Measurements from ENCODE around the gene FOXN4.

Gene FOXN4

GRCh38 chr12:109244073-109244472 is 65.0 kb downstream of the FOXN4 start:
- Histone ChIP-seq H3K36me3 (ENCODE audit: low read depth) (peaks cover 10% of the 10 kb centered on the region), H3K27ac (ENCODE audit: poor library complexity, severe bottlenecking) (no peak overlapping the region), H3K9me3 (ENCODE audit: severe bottlenecking) (no peaks in the 10 kb centered on the region), H3K4me1 (ENCODE audit: insufficient read depth, poor library complexity, severe bottlenecking) (no peaks in the 10 kb centered on the region), H3K4me3 (ENCODE audit: severe bottlenecking) (no peak overlapping the region), H3K27me3 (ENCODE audit: insufficient read depth, poor library complexity, severe bottlenecking) (no peaks in the 10 kb centered on the region)
- no peak for ATAC-seq (ENCODE audit: low read depth)
- DNase-seq (ENCODE audit: low spot score), result no peak
- TF ChIP-seq CTCF (IDR thresholded peaks at IDR 0.05; ENCODE audit: poor library complexity, severe bottlenecking), result no peak

GRCh38 chr12:109241936-109242335 is 67.1 kb downstream of the FOXN4 start:
- no peak for TF ChIP-seq CTCF (IDR thresholded peaks at IDR 0.05; ENCODE audit: poor library complexity, severe bottlenecking)
- H3K27ac ChIP-seq (ENCODE audit: poor library complexity, severe bottlenecking), result no peak overlapping the region
- DNase-seq (ENCODE audit: low spot score) (no peak), ATAC-seq (ENCODE audit: low read depth) (no peak)
- H3K4me3 ChIP-seq (ENCODE audit: severe bottlenecking), result no peak overlapping the region
- no peaks in the 10 kb centered on the region for H3K27me3 ChIP-seq (ENCODE audit: insufficient read depth, poor library complexity, severe bottlenecking)
- no peaks in the 10 kb centered on the region for H3K9me3 ChIP-seq (ENCODE audit: severe bottlenecking)
- H3K4me1 ChIP-seq (ENCODE audit: insufficient read depth, poor library complexity, severe bottlenecking), result no peaks in the 10 kb centered on the region
- H3K36me3 ChIP-seq (ENCODE audit: low read depth), result peaks cover 10% of the 10 kb centered on the region

GRCh38 chr12:109240365-109240764 is 68.7 kb downstream of the FOXN4 start:
- Histone ChIP-seq H3K27ac (ENCODE audit: poor library complexity, severe bottlenecking) (no peak overlapping the region), H3K4me1 (ENCODE audit: insufficient read depth, poor library complexity, severe bottlenecking) (no peaks in the 10 kb centered on the region), H3K36me3 (ENCODE audit: low read depth) (peaks cover 10% of the 10 kb centered on the region), H3K27me3 (ENCODE audit: insufficient read depth, poor library complexity, severe bottlenecking) (no peaks in the 10 kb centered on the region), H3K9me3 (ENCODE audit: severe bottlenecking) (no peaks in the 10 kb centered on the region), H3K4me3 (ENCODE audit: severe bottlenecking) (no peak overlapping the region)
- no peak for TF ChIP-seq CTCF (IDR thresholded peaks at IDR 0.05; ENCODE audit: poor library complexity, severe bottlenecking)
- no peak for DNase-seq (ENCODE audit: low spot score)
- no peak for ATAC-seq (ENCODE audit: low read depth)

- TF ChIP-seq CTCF (IDR thresholded peaks at IDR 0.05; ENCODE audit: poor library complexity, severe bottlenecking), result no peak
Measured at GRCh38 chr12:109239691-109240090, 69.4 kb downstream of the FOXN4 start.

GRCh38 chr12:109239179-109239578 is 69.9 kb downstream of the FOXN4 start:
- Histone ChIP-seq H3K27me3 (ENCODE audit: insufficient read depth, poor library complexity, severe bottlenecking) (no peaks in the 10 kb centered on the region), H3K27ac (ENCODE audit: poor library complexity, severe bottlenecking) (no peak overlapping the region), H3K4me1 (ENCODE audit: insufficient read depth, poor library complexity, severe bottlenecking) (no peaks in the 10 kb centered on the region), H3K4me3 (ENCODE audit: severe bottlenecking) (no peak overlapping the region), H3K36me3 (ENCODE audit: low read depth) (peaks cover 9% of the 10 kb centered on the region), H3K9me3 (ENCODE audit: severe bottlenecking) (no peaks in the 10 kb centered on the region)
- ATAC-seq (ENCODE audit: low read depth) (no peak), DNase-seq (ENCODE audit: low spot score) (no peak)
- TF ChIP-seq CTCF (IDR thresholded peaks at IDR 0.05; ENCODE audit: poor library complexity, severe bottlenecking), result no peak

More at GRCh38 chr12:109239691-109240090, 69.4 kb downstream of the FOXN4 start:
- peaks cover 10% of the 10 kb centered on the region for H3K36me3 ChIP-seq (ENCODE audit: low read depth)
- H3K4me1 ChIP-seq (ENCODE audit: insufficient read depth, poor library complexity, severe bottlenecking), result no peaks in the 10 kb centered on the region
- no peak overlapping the region for H3K27ac ChIP-seq (ENCODE audit: poor library complexity, severe bottlenecking)
- no peak overlapping the region for H3K4me3 ChIP-seq (ENCODE audit: severe bottlenecking)
- no peaks in the 10 kb centered on the region for H3K27me3 ChIP-seq (ENCODE audit: insufficient read depth, poor library complexity, severe bottlenecking)
- DNase-seq (ENCODE audit: low spot score) (no peak), ATAC-seq (ENCODE audit: low read depth) (no peak)
- H3K9me3 ChIP-seq (ENCODE audit: severe bottlenecking), result no peaks in the 10 kb centered on the region

Data from RWPE2 (cell line).